HL-60 (cell line): ENCODE data around the gene HOXB5.

Experiments
- CTCF ChIP-seq: IDR thresholded peaks from one replicate; pipeline ENCODE4 v1.5.1; 2011; ENCODE audit warnings: low read length, control low read depth, inconsistent platforms; ENCODE audit not compliant: insufficient read depth
- POLR2AphosphoS5 ChIP-seq: IDR thresholded peaks from 2 replicates; pipeline ENCODE4 v1.6.1; 2012; ENCODE audit warnings: low read depth

- TF ChIP-seq POLR2AphosphoS5 (no peak), CTCF (no peak)
Measured at GRCh38 chr17:48597778-48598631, 4.4 kb upstream of the HOXB5 start.
